Measurements from ENCODE around the gene CCDC74B. TPM values are rescaled to one million over a fixed set of nuclear protein-coding genes. Genes with fewer than 3 reads are reported as not detected.
"Not testable (repeated sequence)": the region's sequence is repeated elsewhere in the genome, so short reads cannot be mapped to it uniquely, and the experiment has no call there.

Gene CCDC74B
- total RNA-seq, 1 donor from 2014 or later, result 0.52 TPM

- no peak for DNase-seq (ENCODE audit: low spot score)
- peaks cover 2% of the 10 kb centered on the region for H3K36me3 Mint-ChIP-seq (ENCODE audit: low read depth)
- H3K27ac Mint-ChIP-seq, result no peak overlapping the region
- intact Hi-C loops (cut with micrococcal nuclease), result no loop called here
- no peak overlapping the region for H3K4me3 Mint-ChIP-seq
- peaks cover 2% of the 10 kb centered on the region for H3K4me1 Mint-ChIP-seq (ENCODE audit: low read depth)
- no peaks in the 10 kb centered on the region for H3K27me3 Mint-ChIP-seq (ENCODE audit: insufficient read depth)
- no peaks in the 10 kb centered on the region for H3K9me3 Mint-ChIP-seq
Observed at GRCh38 chr2:130152816-130153595, 8.1 kb upstream of the CCDC74B start.

- H3K4me3 Mint-ChIP-seq; DNase-seq (ENCODE audit: low spot score); H3K27me3 Mint-ChIP-seq (ENCODE audit: insufficient read depth); H3K9me3 Mint-ChIP-seq; intact Hi-C loops (cut with micrococcal nuclease); H3K36me3 Mint-ChIP-seq (ENCODE audit: low read depth); H3K27ac Mint-ChIP-seq; H3K4me1 Mint-ChIP-seq (ENCODE audit: low read depth): not testable (repeated sequence)
Observed at GRCh38 chr2:130152136-130152815, 7.4 kb upstream of the CCDC74B start.

GRCh38 chr2:130151145-130151512, 6.2 kb upstream of the CCDC74B start:
- H3K36me3 Mint-ChIP-seq (ENCODE audit: low read depth); DNase-seq (ENCODE audit: low spot score); H3K4me1 Mint-ChIP-seq (ENCODE audit: low read depth); H3K4me3 Mint-ChIP-seq; H3K9me3 Mint-ChIP-seq; H3K27ac Mint-ChIP-seq; H3K27me3 Mint-ChIP-seq (ENCODE audit: insufficient read depth); intact Hi-C loops (cut with micrococcal nuclease): not testable (repeated sequence)

GRCh38 chr2:130150181-130151144, 5.6 kb upstream of the CCDC74B start:
- DNase-seq (ENCODE audit: low spot score), result no peak
- H3K4me3 Mint-ChIP-seq, result no peak overlapping the region
- H3K27ac Mint-ChIP-seq, result no peak overlapping the region
- intact Hi-C loops (cut with micrococcal nuclease), result no loop called here
- H3K36me3 Mint-ChIP-seq (ENCODE audit: low read depth), result peaks cover 2% of the 10 kb centered on the region
- H3K9me3 Mint-ChIP-seq, result no peaks in the 10 kb centered on the region
- H3K4me1 Mint-ChIP-seq (ENCODE audit: low read depth), result no peaks in the 10 kb centered on the region
- H3K27me3 Mint-ChIP-seq (ENCODE audit: insufficient read depth), result no peaks in the 10 kb centered on the region

GRCh38 chr2:130148515-130148914, 3.6 kb upstream of the CCDC74B start:
- not testable (repeated sequence) for H3K27ac Mint-ChIP-seq; DNase-seq (ENCODE audit: low spot score); H3K4me1 Mint-ChIP-seq (ENCODE audit: low read depth); H3K4me3 Mint-ChIP-seq; H3K27me3 Mint-ChIP-seq (ENCODE audit: insufficient read depth); H3K36me3 Mint-ChIP-seq (ENCODE audit: low read depth); H3K9me3 Mint-ChIP-seq
- intact Hi-C loops (cut with micrococcal nuclease), result loop anchor here (5.0 kb wide), 1 partner anchor 34 kb away; the partner anchor contains the start of genes MZT2B and SMPD4

- H3K27ac Mint-ChIP-seq, H3K9me3 Mint-ChIP-seq: not testable (repeated sequence)
Observed at GRCh38 chr2:130143266-130144039, 1.5 kb downstream of the CCDC74B start.

GRCh38 chr2:130142396-130143265, 2.3 kb downstream of the CCDC74B start:
- intact Hi-C loops (cut with micrococcal nuclease); H3K4me1 Mint-ChIP-seq (ENCODE audit: low read depth); H3K27ac Mint-ChIP-seq; H3K27me3 Mint-ChIP-seq (ENCODE audit: insufficient read depth); H3K9me3 Mint-ChIP-seq; H3K36me3 Mint-ChIP-seq (ENCODE audit: low read depth); DNase-seq (ENCODE audit: low spot score): not testable (repeated sequence)
- H3K4me3 Mint-ChIP-seq, result peak overlapping the region; percentile 45

More at GRCh38 chr2:130143266-130144039, 1.5 kb downstream of the CCDC74B start:
- H3K36me3 Mint-ChIP-seq (ENCODE audit: low read depth); H3K4me1 Mint-ChIP-seq (ENCODE audit: low read depth); H3K27me3 Mint-ChIP-seq (ENCODE audit: insufficient read depth); intact Hi-C loops (cut with micrococcal nuclease); DNase-seq (ENCODE audit: low spot score): not testable (repeated sequence)
- peak overlapping the region; percentile 80 for H3K4me3 Mint-ChIP-seq

GRCh38 chr2:130141645-130142370, 3.1 kb downstream of the CCDC74B start:
- H3K27ac Mint-ChIP-seq; H3K9me3 Mint-ChIP-seq; intact Hi-C loops (cut with micrococcal nuclease); DNase-seq (ENCODE audit: low spot score); H3K36me3 Mint-ChIP-seq (ENCODE audit: low read depth); H3K4me1 Mint-ChIP-seq (ENCODE audit: low read depth); H3K4me3 Mint-ChIP-seq; H3K27me3 Mint-ChIP-seq (ENCODE audit: insufficient read depth): not testable (repeated sequence)

- H3K36me3 Mint-ChIP-seq (ENCODE audit: low read depth); H3K27me3 Mint-ChIP-seq (ENCODE audit: insufficient read depth); H3K9me3 Mint-ChIP-seq; H3K4me3 Mint-ChIP-seq; H3K4me1 Mint-ChIP-seq (ENCODE audit: low read depth); intact Hi-C loops (cut with micrococcal nuclease); DNase-seq (ENCODE audit: low spot score); H3K27ac Mint-ChIP-seq: not testable (repeated sequence)
Observed at GRCh38 chr2:130141002-130141401, 3.9 kb downstream of the CCDC74B start.

- H3K9me3 Mint-ChIP-seq; H3K36me3 Mint-ChIP-seq (ENCODE audit: low read depth); H3K4me1 Mint-ChIP-seq (ENCODE audit: low read depth); intact Hi-C loops (cut with micrococcal nuclease); H3K27ac Mint-ChIP-seq; DNase-seq (ENCODE audit: low spot score); H3K27me3 Mint-ChIP-seq (ENCODE audit: insufficient read depth); H3K4me3 Mint-ChIP-seq: not testable (repeated sequence)
Observed at GRCh38 chr2:130140516-130140915, 4.4 kb downstream of the CCDC74B start.

Measured in activated T-helper 1 cell treated with anti-CD3 and anti-CD28 coated beads, Interleukin-12 subunit alpha, Interleukin-12 subunit beta, Interleukin-2, Interleukin-4 antibody, amounts not matched to agents 30 ng/mL and 10 ng/mL and 1 ng/mL, durations not matched to agents 14 hours and 24 hours and 36 hours (primary cell).